Measurements from ENCODE around the gene MX2. TPM values are rescaled to one million over a fixed set of nuclear protein-coding genes. Genes with fewer than 3 reads are reported as not detected.
"Not testable (repeated sequence)": the region's sequence is repeated elsewhere in the genome, so short reads cannot be mapped to it uniquely, and the experiment has no call there.

Gene MX2
- polyA plus RNA-seq (2011; rRNA removed) (4.1 and 5.1 TPM in 2 replicates), polyA minus RNA-seq (2011; rRNA and poly(A)+ RNA removed) (2.3 and 2.4 TPM in 2 replicates)

- peak; percentile 74 for DNase-seq (ENCODE audit: low read depth)
- ChIA-PET CTCF (interaction anchor here (1.8 to 2.2 kb wide), 2 partner anchors 10 to 78 kb away, joined by 5 to 16 read pairs; no protein-coding TSS in a partner anchor), POLR2A (no interaction called here)
- H3K27me3 ChIP-seq (ENCODE audit: control insufficient read depth, insufficient read depth, low read length), result peaks cover 8% of the 10 kb centered on the region
- TF ChIP-seq CTCF (IDR thresholded peaks at IDR 0.05; ENCODE audit: insufficient read depth, low read depth, low read length), result no peak
- H3K36me3 ChIP-seq (ENCODE audit: control insufficient read depth, insufficient read depth, low read length), result no peaks in the 10 kb centered on the region
- H3K4me3 ChIP-seq (ENCODE audit: low read depth, low read length), result peak within 1 kb of the TSS; percentile 37
These were observed at the start of gene MX2 for GRCh38 chr21:41361786-41362604. MX2 (plus strand) TSS chr21:41362027; CDS start chr21:41376907, 14,880 bp downstream.

GRCh38 chr21:41313285-41314164 is 48.3 kb upstream of the MX2 start:
- peaks cover 20% of the 10 kb centered on the region for H3K27me3 ChIP-seq (ENCODE audit: control insufficient read depth, insufficient read depth, low read length)
- H3K4me3 ChIP-seq (ENCODE audit: low read depth, low read length); H3K36me3 ChIP-seq (ENCODE audit: control insufficient read depth, insufficient read depth, low read length); DNase-seq (ENCODE audit: low read depth); CTCF ChIA-PET; POLR2A ChIA-PET: not testable (repeated sequence)

GRCh38 chr21:41315726-41316125 is 46.1 kb upstream of the MX2 start:
- ChIA-PET POLR2A (no interaction called here), CTCF (interaction anchor here (0.9 kb wide), 1 partner anchor 32 kb away, joined by 3 read pairs; no protein-coding TSS in a partner anchor)
- H3K4me3 ChIP-seq (ENCODE audit: low read depth, low read length), result no peak overlapping the region
- TF ChIP-seq CTCF (IDR thresholded peaks at IDR 0.05; ENCODE audit: insufficient read depth, low read depth, low read length), result no peak
- no peaks in the 10 kb centered on the region for H3K36me3 ChIP-seq (ENCODE audit: control insufficient read depth, insufficient read depth, low read length)
- peaks cover 23% of the 10 kb centered on the region for H3K27me3 ChIP-seq (ENCODE audit: control insufficient read depth, insufficient read depth, low read length)
- DNase-seq (ENCODE audit: low read depth), result no peak

- Histone ChIP-seq H3K4me3 (ENCODE audit: low read depth, low read length) (no peak within 1 kb of the TSS), H3K36me3 (ENCODE audit: control insufficient read depth, insufficient read depth, low read length) (no peaks in the 10 kb centered on the region), H3K27me3 (ENCODE audit: control insufficient read depth, insufficient read depth, low read length) (peaks cover 23% of the 10 kb centered on the region)
- TF ChIP-seq CTCF (IDR thresholded peaks at IDR 0.05; ENCODE audit: insufficient read depth, low read depth, low read length), result no peak
- CTCF ChIA-PET, result interaction anchor here (0.9 kb wide), 1 partner anchor 33 kb away, joined by 3 read pairs; no protein-coding TSS in a partner anchor
- POLR2A ChIA-PET, result no interaction called here
- DNase-seq (ENCODE audit: low read depth), result no peak
These were observed 45.4 kb upstream of the MX2 start, which contains the start of gene FAM3B for GRCh38 chr21:41316200-41317062. FAM3B (plus strand) TSS chr21:41316801; CDS start chr21:41316880, 79 bp downstream.

- CTCF ChIA-PET, result no interaction called here
- no peak for TF ChIP-seq CTCF (IDR thresholded peaks at IDR 0.05; ENCODE audit: insufficient read depth, low read depth, low read length)
- Histone ChIP-seq H3K36me3 (ENCODE audit: control insufficient read depth, insufficient read depth, low read length) (no peaks in the 10 kb centered on the region), H3K4me3 (ENCODE audit: low read depth, low read length) (no peak overlapping the region), H3K27me3 (ENCODE audit: control insufficient read depth, insufficient read depth, low read length) (peaks cover 23% of the 10 kb centered on the region)
- DNase-seq (ENCODE audit: low read depth), result no peak
- POLR2A ChIA-PET, result no interaction called here
These were observed 44.8 kb upstream of the MX2 start for GRCh38 chr21:41317063-41317392.

Measured in BJ (cell line).